Gastroesophageal sphincter (tissue), 4 donors: Measurements from ENCODE around the gene SNAI1. TPM values are rescaled to one million over a fixed set of nuclear protein-coding genes. Genes with fewer than 3 reads are reported as not detected.

Experiments used
- ATAC-seq: fragments of 150-250 bp; one replicate; pipeline ENCODE4 v1.9.1; 2016; ENCODE audit warnings: mild to moderate bottlenecking, moderate library complexity
- H3K27ac ChIP-seq, 4 donors: fragments of 200-600 bp; sonication (generic) in 3 of 4; 1 replicate in 3 of 4; 2 replicates in 1 of 4; pipeline ENCODE4 v1.5.1; 2016 to 2019
- H3K27me3 ChIP-seq: fragments of 200-600 bp; sonication (generic); one replicate; pipeline ENCODE4 v1.5.1; 2019
- H3K36me3 ChIP-seq, 2 donors: fragments of 200-600 bp; sonication (generic); one replicate each; pipeline ENCODE4 v1.5.1; 2019; ENCODE audit warnings: control low read depth in 1 of 2
- H3K4me1 ChIP-seq, 3 donors: fragments of 200-600 bp; sonication (generic); 1 replicate in 2 of 3; 2 replicates in 1 of 3; pipeline ENCODE4 v1.5.1; 2016 to 2019; ENCODE audit warnings: control low read depth in 2 of 3
- H3K4me3 ChIP-seq, 2 donors: fragments of 200-600 bp; sonication (generic); one replicate each; pipeline ENCODE4 v1.5.1; 2019; ENCODE audit warnings: mild to moderate bottlenecking in 1 of 2, moderate library complexity in 1 of 2
- H3K9me3 ChIP-seq, 3 donors: fragments of 200-600 bp; sonication (generic); one replicate each; pipeline ENCODE4 v1.5.1; 2017 to 2019; ENCODE audit warnings: control low read depth in 2 of 3
- EP300 ChIP-seq: sonication (generic); formaldehyde crosslinking; IDR thresholded peaks from one replicate; pipeline ENCODE4 v1.6.1; 2017; ENCODE audit warnings: antibody characterized with exemption, mild to moderate bottlenecking
- POLR2A ChIP-seq, 2 donors: fragments of 450-650 bp; IDR thresholded peaks; one replicate each; pipeline ENCODE4 v1.6.1; 2017; ENCODE audit warnings: antibody characterized with exemption in 2 of 2, mild to moderate bottlenecking in 2 of 2, moderate library complexity in 1 of 2
- POLR2AphosphoS5 ChIP-seq: sonication (generic); formaldehyde crosslinking; IDR thresholded peaks from one replicate; pipeline ENCODE4 v1.6.1; 2017; ENCODE audit warnings: antibody characterized with exemption
- WGBS, 2 donors: methylation state at CpG; one replicate each; pipeline ENCODE4 v1.1.5; 2018; ENCODE audit warnings: low coverage in 1 of 2; 5-methylcytosine and 5-hydroxymethylcytosine counted together
- total RNA-seq, 4 donors: library from RNA; depleted of rRNA; stranded (reverse); fragments of >200 nt; gene quantifications; one replicate each; pipeline ENCODE4 v1.1.0, GENCODE V29; 2016
- TF ChIP-seq, protein P1 (sequence below), 4 experiments: fragments of 200-600 bp in 2 of 4; fragments of 450-650 bp in 2 of 4; sonication (generic) in 1 of 4; IDR thresholded peaks; one replicate each; pipeline ENCODE4 v1.5.1; 2017 to 2019; ENCODE audit warnings: antibody characterized with exemption in 4 of 4, mild to moderate bottlenecking in 2 of 4, moderate library complexity in 2 of 4

The SNAI1 gene
- 1 to 10 TPM in 3 of 4 donors, under 1 TPM in 1; 0.79 to 2.6 (median 1.2) TPM for total RNA-seq

DNA sequence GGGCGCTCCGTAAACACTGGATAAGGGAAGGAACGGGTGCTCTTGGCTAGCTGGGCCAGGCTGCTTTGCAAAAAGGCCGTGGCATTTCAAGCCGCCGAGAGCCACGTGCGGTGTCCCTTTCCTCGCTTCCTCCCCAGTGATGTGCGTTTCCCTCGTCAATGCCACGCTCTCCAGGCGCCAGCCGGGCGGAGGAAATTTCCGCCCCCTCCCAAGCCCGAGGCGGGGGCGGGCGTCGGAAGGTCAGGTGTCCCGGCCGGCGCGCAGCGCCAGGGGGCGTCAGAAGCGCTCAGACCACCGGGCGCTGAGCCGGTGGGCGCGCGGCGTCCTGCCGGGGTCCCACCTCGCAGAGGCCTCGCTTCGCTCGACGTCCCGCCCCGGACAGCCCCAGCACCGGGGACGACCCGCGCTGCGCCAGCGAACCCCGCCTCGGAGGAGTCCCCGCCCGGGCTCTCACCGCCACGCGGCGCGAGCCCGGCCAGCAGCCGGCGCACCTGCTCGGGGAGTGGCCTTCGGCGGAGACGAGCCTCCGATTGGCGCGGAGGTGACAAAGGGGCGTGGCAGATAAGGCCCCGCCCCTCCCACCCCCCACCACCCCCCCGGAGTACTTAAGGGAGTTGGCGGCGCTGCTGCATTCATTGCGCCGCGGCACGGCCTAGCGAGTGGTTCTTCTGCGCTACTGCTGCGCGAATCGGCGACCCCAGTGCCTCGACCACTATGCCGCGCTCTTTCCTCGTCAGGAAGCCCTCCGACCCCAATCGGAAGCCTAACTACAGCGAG is at the start of gene SNAI1:
SNAI1 (plus strand) TSS at position 635 of the 777 bp plus-strand sequence; CDS start at position 715, 80 bp downstream.
- WGBS, 2 donors = 8% methylated on average over 9 of the region's 90 CpGs; no CpG with 5 or more reads in 1 of the 2 donors
- Histone ChIP-seq H3K9me3 (no peaks in the 10 kb centered on the region), H3K4me1 (peaks cover 0 to 73% (median 25%) of the 10 kb centered on the region in 3 donors), H3K36me3 (no peaks in the 10 kb centered on the region), H3K27ac (peak within 1 kb of the TSS in 3 of 4 donors; percentile 65 to 80 (median 70)), H3K4me3 (peak within 1 kb of the TSS; percentile 13 to 59), H3K27me3 (no peaks in the 10 kb centered on the region)
- ATAC-seq = peak; percentile 85
- TF ChIP-seq EP300 (no peak), POLR2A (IDR thresholded peaks at IDR 0.05) (peak; percentile 80 to 83), POLR2AphosphoS5 (peak; percentile 97)
- TF ChIP-seq, protein P1, sequence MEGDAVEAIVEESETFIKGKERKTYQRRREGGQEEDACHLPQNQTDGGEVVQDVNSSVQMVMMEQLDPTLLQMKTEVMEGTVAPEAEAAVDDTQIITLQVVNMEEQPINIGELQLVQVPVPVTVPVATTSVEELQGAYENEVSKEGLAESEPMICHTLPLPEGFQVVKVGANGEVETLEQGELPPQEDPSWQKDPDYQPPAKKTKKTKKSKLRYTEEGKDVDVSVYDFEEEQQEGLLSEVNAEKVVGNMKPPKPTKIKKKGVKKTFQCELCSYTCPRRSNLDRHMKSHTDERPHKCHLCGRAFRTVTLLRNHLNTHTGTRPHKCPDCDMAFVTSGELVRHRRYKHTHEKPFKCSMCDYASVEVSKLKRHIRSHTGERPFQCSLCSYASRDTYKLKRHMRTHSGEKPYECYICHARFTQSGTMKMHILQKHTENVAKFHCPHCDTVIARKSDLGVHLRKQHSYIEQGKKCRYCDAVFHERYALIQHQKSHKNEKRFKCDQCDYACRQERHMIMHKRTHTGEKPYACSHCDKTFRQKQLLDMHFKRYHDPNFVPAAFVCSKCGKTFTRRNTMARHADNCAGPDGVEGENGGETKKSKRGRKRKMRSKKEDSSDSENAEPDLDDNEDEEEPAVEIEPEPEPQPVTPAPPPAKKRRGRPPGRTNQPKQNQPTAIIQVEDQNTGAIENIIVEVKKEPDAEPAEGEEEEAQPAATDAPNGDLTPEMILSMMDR (IDR thresholded peaks at IDR 0.05) = peak in 3 of 4 experiments; percentile 49 to 71 (median 65)

DNA sequence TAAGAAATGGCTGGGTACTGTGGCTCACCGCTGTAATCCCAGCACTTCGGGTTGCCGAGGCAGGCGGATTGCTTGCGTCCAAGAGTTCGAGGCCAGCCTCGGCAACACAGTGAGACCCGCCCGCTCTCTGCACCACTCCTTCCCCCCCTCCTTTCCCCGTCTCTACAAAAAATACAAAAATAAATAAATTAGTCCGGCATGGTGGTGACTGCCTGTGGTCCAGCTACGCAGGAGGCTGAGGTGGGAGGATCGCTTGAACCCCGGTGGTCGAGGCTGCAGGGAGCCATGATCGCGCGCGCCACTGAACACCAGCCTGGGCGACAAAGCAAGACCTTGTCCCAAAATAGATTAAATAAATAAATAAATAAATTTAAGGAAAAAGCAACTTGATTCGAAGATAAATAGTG is 47.0 kb upstream of the SNAI1 start:
- peak; percentile 19 for ATAC-seq
- WGBS, 2 donors = 28 to 32% methylated on average over 8 to 20 of the region's 21 CpGs
- TF ChIP-seq EP300 = no peak
- TF ChIP-seq, protein P1 (IDR thresholded peaks at IDR 0.05) = no peak
- TF ChIP-seq POLR2AphosphoS5 = no peak
- TF ChIP-seq POLR2A (IDR thresholded peaks at IDR 0.05) = no peak

DNA sequence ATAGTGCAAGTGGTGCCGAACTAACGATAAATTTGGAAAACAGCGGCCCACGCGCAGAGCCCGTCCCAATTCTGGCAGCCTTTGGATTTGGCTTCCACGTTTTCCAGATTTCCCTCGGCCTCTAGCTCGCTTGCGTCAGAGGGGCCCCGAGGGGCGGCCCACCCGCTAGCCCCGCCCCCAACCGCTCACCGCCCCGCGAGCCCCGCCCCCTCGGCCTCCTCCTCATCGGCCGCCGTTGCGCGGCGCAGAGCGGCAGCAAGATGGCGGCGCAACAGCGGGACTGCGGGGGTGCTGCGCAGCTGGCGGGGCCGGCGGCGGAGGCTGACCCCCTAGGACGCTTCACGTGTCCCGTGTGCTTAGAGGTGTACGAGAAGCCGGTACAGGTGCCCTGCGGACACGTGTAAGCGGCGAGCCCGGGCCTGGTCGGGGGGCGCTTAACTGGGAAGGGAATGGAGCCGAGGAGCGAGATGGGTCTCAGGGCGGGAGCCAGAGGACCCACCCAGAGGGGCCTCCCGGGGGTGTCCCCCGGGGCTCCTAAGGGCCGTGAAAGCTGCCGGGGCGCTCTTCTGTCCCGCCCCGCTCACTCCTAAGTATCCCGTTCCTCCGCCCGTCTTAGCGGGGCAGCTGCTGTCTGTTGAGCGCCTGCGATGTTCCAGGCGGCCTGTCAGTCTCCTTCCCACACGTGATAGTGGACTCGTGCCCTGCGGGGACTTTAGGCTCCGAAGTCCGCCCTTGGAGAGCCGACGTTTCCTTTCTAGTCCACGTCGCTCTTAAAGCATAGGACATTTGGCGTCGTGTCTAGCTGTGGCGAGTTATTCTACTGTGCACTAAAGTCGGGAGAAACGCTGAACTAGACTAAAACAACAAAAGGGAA is 46.4 kb upstream of the SNAI1 start, which contains the start of gene RNF114:
RNF114 (plus strand) TSS at position 245 of the 874 bp plus-strand sequence; CDS start at position 261, 16 bp downstream.
- H3K4me1 ChIP-seq = peaks cover 0 to 50% (median 25%) of the 10 kb centered on the region in 3 donors
- no peaks in the 10 kb centered on the region for H3K27me3 ChIP-seq
- ATAC-seq = peak; percentile 92
- TF ChIP-seq POLR2AphosphoS5 = peak; percentile 98
- TF ChIP-seq EP300 = no peak
- peak; percentile 94 to 96 for TF ChIP-seq POLR2A (IDR thresholded peaks at IDR 0.05)
- TF ChIP-seq, protein P1 (IDR thresholded peaks at IDR 0.05) = peak in 2 of 4 experiments; percentile 19 to 49
- 0% methylated on average over 12 to 21 of the region's 79 CpGs for WGBS, 2 donors
- peaks cover 0 to 18% of the 10 kb centered on the region in 2 donors for H3K36me3 ChIP-seq
- H3K4me3 ChIP-seq = peak within 1 kb of the TSS; percentile 84 to 98
- no peaks in the 10 kb centered on the region for H3K9me3 ChIP-seq
- peak within 1 kb of the TSS; percentile 86 to 97 (median 94) for H3K27ac ChIP-seq

More for the DNA sequence above, 47.0 kb upstream of the SNAI1 start:
- Histone ChIP-seq H3K4me3 (peak overlapping the region; percentile 84 to 98), H3K36me3 (peaks cover 0 to 12% of the 10 kb centered on the region in 2 donors), H3K27ac (peak overlapping the region in 3 of 4 donors; percentile 93 to 97 (median 95)), H3K27me3 (no peaks in the 10 kb centered on the region), H3K4me1 (peaks cover 0 to 43% (median 21%) of the 10 kb centered on the region in 3 donors), H3K9me3 (no peaks in the 10 kb centered on the region)

- WGBS, 2 donors = 16 to 18% methylated on average over 5 to 7 of the region's 12 CpGs
- peaks cover 0 to 59% (median 25%) of the 10 kb centered on the region in 3 donors for H3K4me1 ChIP-seq
- peaks cover 0 to 27% of the 10 kb centered on the region in 2 donors for H3K36me3 ChIP-seq
Observed at GRCh38 chr20:49937027-49937929, 45.5 kb upstream of the SNAI1 start.

More at GRCh38 chr20:49937027-49937929, 45.5 kb upstream of the SNAI1 start:
- TF ChIP-seq POLR2AphosphoS5 = no peak
- TF ChIP-seq, protein P1 (IDR thresholded peaks at IDR 0.05) = no peak
- TF ChIP-seq EP300 = no peak
- no peak for TF ChIP-seq POLR2A (IDR thresholded peaks at IDR 0.05)
- peak overlapping the region in 3 of 4 donors; percentile 93 to 97 (median 95) for H3K27ac ChIP-seq
- H3K9me3 ChIP-seq = no peaks in the 10 kb centered on the region
- H3K27me3 ChIP-seq = no peaks in the 10 kb centered on the region
- H3K4me3 ChIP-seq = peak overlapping the region; percentile 84 to 98
- ATAC-seq = no peak
